ENCODE results near the gene PRUNE2. TPM values are rescaled to one million over a fixed set of nuclear protein-coding genes. Genes with fewer than 3 reads are reported as not detected.

Gene PRUNE2
- total and polyA plus RNA-seq, 8 donors: 1.4 to 19.1 (median 4.6) TPM

DNA sequence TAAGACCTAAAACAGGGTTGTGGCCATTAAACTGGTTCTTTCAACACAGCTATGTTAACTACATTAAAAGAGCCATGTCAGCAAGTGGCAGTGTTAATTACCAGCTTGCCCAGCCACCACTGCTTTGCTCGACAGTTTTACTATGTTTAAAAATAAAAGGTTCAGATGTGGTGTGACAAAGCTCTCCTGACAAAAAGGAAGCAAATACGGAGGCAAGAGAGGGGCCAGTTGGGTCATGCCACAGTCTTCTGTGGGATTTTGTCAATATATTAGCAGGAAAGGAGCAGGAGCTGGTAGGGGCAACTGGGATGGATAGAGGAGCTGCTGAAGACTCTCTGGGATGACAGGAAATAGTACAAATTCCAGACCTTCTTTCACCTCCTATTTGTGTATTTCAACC, 255.2 kb downstream of the PRUNE2 start:
- FAIRE-seq: no peak
- Histone ChIP-seq H3K27ac (no peak overlapping the region), H3K4me1 (no peaks in the 10 kb centered on the region), H3K9me3 (no peaks in the 10 kb centered on the region), H3K4me3 (no peak overlapping the region), H3K27me3 (no peaks in the 10 kb centered on the region), H3K36me3 (no peaks in the 10 kb centered on the region)
- ATAC-seq: peak in 2 of 4 donors; percentile 20 to 51
- DNase-seq: no peak
- TF ChIP-seq, protein P1, sequence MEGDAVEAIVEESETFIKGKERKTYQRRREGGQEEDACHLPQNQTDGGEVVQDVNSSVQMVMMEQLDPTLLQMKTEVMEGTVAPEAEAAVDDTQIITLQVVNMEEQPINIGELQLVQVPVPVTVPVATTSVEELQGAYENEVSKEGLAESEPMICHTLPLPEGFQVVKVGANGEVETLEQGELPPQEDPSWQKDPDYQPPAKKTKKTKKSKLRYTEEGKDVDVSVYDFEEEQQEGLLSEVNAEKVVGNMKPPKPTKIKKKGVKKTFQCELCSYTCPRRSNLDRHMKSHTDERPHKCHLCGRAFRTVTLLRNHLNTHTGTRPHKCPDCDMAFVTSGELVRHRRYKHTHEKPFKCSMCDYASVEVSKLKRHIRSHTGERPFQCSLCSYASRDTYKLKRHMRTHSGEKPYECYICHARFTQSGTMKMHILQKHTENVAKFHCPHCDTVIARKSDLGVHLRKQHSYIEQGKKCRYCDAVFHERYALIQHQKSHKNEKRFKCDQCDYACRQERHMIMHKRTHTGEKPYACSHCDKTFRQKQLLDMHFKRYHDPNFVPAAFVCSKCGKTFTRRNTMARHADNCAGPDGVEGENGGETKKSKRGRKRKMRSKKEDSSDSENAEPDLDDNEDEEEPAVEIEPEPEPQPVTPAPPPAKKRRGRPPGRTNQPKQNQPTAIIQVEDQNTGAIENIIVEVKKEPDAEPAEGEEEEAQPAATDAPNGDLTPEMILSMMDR (IDR thresholded peaks at IDR 0.05): no peak
- 66 to 73% methylated on average over 2 of the region's 2 CpGs for WGBS, 2 donors
- intact Hi-C loops (cut with DNase I): no loop called here

DNA sequence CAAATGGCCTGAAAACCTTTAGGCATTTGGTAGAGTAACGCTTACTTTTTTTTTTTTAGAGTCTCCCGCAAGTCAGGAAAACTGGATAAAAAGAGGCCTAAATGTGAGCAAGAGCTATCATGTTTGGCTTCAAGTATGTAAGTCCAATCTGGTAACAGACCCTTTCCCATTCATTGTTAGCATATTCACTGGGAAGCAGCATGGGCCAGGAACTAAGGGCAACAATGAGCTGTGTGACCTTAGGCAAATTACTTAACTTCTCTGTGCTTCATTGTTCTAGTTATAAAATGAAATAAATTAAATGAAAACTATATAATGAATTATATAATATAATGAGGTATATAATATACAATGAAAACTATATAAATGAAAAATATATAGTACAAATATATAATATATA, 256.0 kb downstream of the PRUNE2 start:
- intact Hi-C loops (cut with DNase I): no loop called here
- H3K9me3 ChIP-seq: no peaks in the 10 kb centered on the region
- DNase-seq (no peak), ATAC-seq (no peak), FAIRE-seq (peak; percentile 90)
- no peak overlapping the region for H3K4me3 ChIP-seq
- no peaks in the 10 kb centered on the region for H3K36me3 ChIP-seq
- no peaks in the 10 kb centered on the region for H3K4me1 ChIP-seq
- no peak overlapping the region for H3K27ac ChIP-seq
- 97 to 98% methylated on average over 2 of the region's 2 CpGs for WGBS, 2 donors
- TF ChIP-seq, protein P1 (IDR thresholded peaks at IDR 0.05): no peak
- no peaks in the 10 kb centered on the region for H3K27me3 ChIP-seq

DNA sequence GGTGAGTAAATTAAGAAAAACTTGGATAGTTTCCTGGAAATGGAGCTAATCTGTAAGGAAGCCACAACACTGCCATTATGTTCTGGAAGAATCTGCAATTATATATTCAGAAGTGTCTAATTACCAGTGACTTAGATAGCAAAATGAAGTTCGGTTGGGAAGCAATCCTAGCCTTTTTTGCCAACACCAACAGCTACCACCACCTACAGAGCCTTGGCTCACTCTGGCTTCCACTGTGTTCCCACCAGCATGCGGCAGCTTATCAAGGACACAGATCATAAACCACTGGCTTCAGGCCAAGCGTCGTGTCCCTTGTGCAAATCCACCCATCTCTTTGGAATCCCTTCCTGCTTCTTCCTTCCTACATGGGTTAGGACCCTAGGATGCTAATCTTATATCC, 259.7 kb downstream of the PRUNE2 start:
- intact Hi-C loops (cut with DNase I): no loop called here
- no peak overlapping the region for H3K4me3 ChIP-seq
- ATAC-seq (no peak), DNase-seq (no peak), FAIRE-seq (no peak)
- no peaks in the 10 kb centered on the region for H3K36me3 ChIP-seq
- no peaks in the 10 kb centered on the region for H3K9me3 ChIP-seq
- TF ChIP-seq, protein P1 (IDR thresholded peaks at IDR 0.05): no peak
- H3K27me3 ChIP-seq: no peaks in the 10 kb centered on the region
- no peak overlapping the region for H3K27ac ChIP-seq
- WGBS, 2 donors: 37 to 51% methylated on average over 4 of the region's 4 CpGs
- H3K4me1 ChIP-seq: no peaks in the 10 kb centered on the region

DNA sequence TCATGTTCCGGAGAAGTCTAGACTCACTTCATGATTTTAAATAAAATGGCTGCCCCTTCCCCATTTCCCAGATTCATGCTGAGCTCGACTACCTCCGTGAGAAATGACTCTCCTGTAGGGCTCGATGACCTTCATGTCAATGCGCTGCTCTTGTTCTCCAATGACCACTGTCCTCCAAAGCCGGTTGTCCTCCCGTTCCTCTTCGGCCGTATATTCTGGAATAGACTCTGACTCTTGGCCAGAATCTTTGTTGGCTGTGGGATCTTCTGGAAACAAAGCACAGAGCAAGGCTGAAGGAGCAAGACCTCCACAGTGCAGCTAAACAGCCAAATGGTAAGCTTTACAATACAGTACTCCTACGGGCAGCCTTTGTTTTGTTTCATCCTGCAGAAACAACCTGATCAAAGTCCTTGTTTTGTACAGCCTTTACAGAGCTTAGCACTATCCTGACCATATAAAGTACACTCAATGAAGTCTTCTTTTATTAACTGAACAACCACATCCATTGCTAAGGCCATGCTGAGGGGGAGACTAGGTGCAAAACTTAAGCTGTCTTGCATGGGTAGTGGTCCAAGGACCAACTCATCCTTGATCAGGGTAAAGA, 261.2 kb downstream of the PRUNE2 start:
- no peak for ATAC-seq
- intact Hi-C loops (cut with DNase I): no loop called here

DNA sequence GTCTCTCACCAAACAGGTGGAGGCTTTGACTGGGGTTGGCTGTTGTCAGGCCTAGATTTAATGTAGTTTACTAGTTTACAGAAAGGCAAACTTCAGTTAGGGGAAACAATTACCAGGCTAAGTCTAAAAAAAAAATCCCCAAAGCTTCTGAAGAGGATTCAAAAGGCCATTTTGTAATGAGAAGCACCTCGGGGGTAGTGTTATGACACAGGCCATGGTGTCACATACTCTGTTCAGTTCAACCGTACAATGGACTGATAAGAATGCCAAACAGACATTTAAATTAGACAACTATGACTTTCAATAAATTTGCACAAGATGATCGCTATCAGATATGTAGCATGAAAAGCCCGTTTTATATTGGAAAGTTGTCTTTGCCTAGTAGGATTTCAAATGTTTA, 261.7 kb downstream of the PRUNE2 start:
- 85 to 93% methylated on average over 4 of the region's 4 CpGs for WGBS, 2 donors
- Histone ChIP-seq H3K36me3 (no peaks in the 10 kb centered on the region), H3K27me3 (no peaks in the 10 kb centered on the region)

More for the DNA sequence above, 261.2 kb downstream of the PRUNE2 start:
- Histone ChIP-seq H3K27ac (no peak overlapping the region), H3K36me3 (no peaks in the 10 kb centered on the region), H3K4me1 (no peaks in the 10 kb centered on the region), H3K9me3 (no peaks in the 10 kb centered on the region), H3K27me3 (no peaks in the 10 kb centered on the region), H3K4me3 (no peak overlapping the region)
- WGBS, 2 donors: 95 to 98% methylated on average over 10 of the region's 10 CpGs
- FAIRE-seq: no peak
- DNase-seq: no peak
- TF ChIP-seq, protein P1 (IDR thresholded peaks at IDR 0.05): no peak

More for the DNA sequence above, 261.7 kb downstream of the PRUNE2 start:
- no peak for FAIRE-seq
- no peak for ATAC-seq
- no peaks in the 10 kb centered on the region for H3K9me3 ChIP-seq
- H3K27ac ChIP-seq: no peak overlapping the region
- H3K4me3 ChIP-seq: no peak overlapping the region
- no peaks in the 10 kb centered on the region for H3K4me1 ChIP-seq
- no peak for DNase-seq
- TF ChIP-seq, protein P1 (IDR thresholded peaks at IDR 0.05): no peak
- intact Hi-C loops (cut with DNase I): no loop called here
